ENCODE data around the gene GOLGA8B.
"Not testable (repeated sequence)": the region's sequence is repeated elsewhere in the genome, so short reads cannot be mapped to it uniquely, and the experiment has no call there.

GOLGA8B gene

DNA sequence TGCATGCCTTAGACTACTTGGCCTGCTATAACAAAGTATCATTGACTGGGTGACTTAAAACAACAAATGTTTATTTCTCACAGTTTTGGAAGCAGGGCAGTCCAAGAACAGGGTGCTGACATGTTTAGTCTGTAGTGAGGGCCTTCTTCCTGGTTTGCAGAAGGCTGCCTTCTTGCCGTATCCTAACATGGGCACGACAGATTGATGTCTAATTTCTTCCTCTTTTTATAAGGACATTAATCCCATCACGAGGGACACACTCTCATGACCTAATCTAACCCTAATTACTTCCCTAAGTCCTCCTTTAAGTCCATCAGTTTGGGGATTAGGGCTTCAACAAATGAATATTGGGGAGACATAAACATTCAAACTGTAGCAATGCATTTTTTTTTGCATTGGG, 10.9 kb upstream of the GOLGA8B start:
- no peak for DNase-seq

DNA sequence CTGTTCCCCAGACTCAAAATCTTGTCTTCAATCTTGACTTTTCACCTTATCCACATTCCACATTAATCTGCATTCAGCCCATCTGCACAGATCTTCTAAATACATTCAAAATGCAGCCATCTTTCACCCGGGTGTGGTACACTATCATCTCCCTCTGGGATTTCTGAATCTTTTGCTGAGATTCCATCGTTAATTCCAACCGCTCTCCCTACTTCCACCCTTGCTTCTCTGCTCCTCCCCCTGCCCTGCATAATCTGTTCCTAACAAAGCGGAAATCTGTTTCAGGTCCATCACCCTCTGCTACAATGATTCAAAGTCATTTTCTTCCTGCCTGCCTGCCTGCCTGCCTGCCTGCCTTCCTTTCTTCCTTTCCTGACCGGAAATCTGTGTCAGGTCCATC, 7.9 kb upstream of the GOLGA8B start:
- no peak for DNase-seq

DNA sequence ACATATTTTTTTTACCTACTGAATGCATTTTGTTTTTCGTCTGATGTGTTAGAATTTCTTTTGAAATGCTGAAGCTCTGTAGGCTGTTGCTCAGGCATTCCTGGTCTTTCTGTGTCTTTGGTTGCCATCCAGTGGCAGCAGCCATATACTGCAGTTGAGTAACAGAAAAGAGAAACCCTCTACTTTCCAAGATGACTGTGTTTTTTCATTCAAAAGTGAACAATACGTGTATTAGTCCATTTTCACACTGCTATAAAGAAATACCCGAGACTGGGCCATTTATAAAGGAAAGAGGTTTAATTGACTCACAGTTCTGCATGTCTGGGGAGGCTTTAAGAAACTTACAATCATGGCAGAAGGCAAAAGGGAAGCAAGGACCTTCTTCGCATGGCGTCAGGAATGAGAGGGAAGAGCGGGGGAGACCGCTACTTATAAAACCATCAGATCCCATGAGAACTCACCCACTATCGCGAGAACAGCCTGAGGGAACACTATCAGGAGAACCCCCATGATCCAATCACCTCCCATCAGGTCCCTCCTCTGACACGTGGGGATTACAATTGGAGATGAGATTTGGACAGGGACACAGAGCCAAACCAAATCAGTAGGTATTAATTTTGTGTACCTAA, 4.7 kb upstream of the GOLGA8B start:
- peak in 5 of 14 donors; percentile 23 to 85 (median 31) for DNase-seq

DNA sequence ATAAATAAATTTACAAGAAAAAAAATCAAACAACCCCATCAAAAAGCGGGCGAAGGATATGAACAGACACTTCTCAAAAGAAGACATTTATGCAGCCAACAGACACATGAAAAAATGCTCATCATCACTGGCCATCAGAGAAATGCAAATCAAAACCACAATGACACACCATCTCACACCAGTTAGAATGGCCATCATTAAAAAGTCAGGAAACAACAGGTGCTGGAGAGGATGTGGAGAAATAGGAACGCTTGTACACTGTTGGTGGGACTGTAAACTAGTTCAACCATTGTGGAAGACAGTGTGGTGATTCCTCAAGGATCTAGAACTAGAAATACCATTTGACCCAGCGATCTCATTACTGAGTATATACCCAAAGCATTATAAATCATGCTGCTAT, 2.5 kb upstream of the GOLGA8B start:
- DNase-seq = not testable (repeated sequence)

DNA sequence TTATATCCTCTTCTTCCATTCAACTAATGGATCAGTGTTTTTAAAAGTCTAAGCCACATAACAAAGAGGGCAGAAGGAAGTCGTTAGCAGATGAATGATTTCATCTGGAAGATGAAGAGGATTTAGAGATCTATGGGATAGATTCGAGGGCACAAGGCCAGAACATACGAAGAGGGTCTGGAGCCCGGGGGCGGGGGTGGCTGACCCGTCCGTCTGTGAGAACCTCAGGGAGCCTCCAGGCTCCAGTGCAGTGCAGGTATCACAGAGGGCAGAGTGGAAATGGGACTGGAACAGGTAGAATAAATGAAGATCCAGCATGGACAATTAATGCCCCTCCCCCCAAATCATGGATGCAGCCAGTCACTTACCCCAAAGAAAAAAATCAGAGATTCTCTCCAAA, 1.5 kb upstream of the GOLGA8B start:
- DNase-seq = no peak

DNA sequence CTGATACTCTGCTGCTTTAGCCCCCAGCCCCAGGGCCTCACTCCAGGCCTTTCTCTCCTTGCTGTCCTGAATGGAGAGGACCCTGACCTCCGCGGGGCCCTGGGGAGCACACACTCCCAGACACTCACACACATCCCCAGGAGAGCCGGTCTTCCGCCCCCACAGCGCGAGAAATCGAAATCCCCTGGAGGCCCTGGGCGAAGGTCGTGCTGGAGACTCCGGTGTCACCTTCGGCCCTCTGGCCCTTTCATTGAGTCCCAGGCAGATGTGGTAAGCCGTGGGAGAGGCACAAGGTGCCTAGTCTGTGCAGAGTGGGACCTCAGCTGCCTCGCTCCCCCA, 848 bp upstream of the GOLGA8B start:
- DNase-seq = no peak

DNA sequence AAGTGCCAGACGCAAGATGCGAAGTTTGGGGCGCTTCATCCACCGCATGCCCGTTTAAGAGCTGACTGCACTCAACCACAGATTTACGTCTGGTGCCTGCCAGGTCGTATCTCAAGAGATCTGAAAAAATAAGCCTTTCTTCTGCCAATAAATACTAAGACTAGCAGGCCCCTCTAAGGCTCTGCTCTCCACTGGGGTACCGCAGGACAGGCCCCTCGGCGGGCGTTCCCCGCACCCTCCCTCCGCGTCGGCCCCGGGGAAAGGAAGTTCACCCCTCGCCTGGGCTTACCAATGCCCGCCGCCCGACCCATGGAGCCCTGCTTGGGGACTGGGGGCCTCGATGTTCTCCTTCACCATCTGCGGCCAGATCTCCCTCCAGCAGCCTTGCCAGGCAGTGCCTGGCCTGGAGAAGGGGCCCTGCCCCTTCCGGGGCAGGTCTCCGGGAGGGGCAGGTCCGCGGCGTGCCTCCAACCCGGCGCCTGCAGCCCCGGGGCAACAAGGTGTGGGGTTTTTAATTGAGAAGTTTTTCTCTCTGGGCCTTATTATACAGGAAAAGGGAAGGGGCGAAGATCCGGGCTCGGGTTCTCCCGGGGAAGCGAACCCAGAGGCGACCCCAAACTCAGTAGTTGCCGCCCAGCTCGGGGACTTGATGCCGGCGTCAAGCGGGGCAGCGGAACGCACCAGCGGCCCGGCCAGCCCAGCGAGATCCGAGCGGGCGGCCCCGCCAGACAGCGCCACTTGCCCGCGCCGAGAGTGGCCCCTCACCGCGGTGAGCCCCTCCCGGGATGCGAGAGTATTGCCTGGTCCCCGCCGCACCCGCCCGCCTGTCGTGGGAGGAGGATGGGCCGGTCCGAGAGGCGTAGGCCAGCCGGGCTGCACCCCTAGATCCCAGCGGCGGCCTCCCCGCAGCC, 735 bp downstream of the GOLGA8B start:
- peak in 4 of 14 donors; percentile 18 to 49 (median 38) for DNase-seq

DNA sequence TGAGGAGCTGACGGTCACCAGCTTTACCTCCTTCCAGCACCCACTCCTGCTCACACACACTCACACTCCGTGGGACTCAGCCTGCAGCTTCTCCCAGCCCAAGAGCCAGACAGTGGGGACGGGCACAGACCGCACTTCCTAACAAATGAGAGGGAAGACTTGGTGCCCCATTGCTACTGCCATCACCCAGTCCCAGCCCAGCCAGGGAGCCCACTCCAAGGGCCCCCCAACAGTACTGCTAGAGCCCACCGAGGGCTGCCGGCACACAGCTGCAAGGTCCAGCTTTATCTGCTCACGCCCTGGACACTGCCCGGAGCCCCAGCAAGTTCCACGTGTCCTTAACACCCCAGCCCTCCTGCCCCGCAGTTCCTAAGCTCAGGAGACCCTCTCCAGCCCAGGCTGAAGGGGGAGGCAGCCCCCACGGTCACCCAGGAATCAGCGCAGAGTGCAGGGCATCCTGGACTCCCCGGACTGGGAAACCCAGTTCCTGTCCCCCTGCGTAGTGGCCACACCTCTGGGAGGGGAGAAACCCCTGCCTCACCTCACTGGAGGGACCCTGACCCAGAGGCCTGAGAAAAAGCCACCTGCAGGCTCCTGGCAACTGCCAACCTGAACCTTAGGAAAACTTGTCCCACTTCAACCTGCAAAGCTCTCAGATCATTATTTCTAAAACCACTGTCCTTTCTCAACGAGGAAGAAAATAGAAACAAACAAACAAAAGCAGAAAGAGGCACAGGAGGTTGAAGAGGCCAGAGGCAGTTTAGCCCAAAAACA, 1.6 kb downstream of the GOLGA8B start:
- DNase-seq = not testable (repeated sequence)

DNA sequence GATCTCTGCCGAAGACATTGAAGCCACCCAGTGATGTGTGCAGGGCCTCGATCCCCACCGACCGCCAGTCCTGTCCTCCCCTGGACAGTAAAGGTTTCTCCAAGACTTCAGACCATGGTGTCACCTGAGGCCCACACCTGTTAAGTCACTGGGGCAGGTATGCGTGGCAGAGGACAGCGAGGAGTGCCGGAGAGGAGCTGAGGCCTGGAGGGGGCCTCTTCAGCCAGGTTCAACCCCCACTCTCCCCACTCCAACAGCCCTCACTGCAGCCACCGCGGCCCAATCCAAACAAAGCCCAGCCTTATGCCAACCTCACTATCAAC, 2.4 kb downstream of the GOLGA8B start:
- DNase-seq = no peak

DNA sequence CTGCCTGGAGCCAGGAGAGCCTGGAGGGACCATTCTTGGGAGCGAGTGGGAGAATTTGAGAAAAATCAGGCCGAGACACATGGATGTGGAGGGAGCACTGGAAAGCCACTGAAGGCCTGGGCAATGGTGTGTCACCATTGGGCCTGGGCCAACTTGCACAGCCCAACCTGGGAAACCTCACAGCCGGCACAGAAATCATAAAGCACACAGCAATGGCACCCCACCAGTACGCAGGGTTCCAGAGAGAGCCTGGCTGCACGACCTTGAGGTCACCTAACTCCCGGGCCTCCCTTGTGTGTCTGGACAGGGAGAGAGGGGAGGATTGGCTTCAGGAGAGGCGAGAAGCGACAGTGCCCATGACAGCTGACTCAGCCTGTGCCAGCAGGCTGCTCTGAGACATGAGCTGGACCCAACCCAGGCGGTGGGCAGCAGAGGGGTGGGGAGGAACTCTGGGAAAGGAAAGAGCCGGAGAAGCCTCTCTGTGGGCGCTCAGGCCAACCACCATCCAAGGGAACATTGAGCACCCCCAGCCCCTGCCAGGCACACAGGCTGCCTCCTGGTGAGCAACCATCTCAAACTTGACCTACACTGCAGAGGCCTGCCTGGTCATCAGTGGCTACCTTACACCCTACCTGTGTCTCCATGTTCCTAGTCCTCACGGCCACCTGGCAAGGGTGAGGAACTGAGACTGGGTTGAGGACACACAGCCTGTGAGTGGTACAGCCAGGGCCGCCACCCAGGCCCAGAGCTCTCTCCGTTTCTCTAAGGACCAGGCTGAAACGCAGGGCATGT, 3.0 kb downstream of the GOLGA8B start:
- peak in 2 of 14 donors; percentile 17 to 86 for DNase-seq

DNA sequence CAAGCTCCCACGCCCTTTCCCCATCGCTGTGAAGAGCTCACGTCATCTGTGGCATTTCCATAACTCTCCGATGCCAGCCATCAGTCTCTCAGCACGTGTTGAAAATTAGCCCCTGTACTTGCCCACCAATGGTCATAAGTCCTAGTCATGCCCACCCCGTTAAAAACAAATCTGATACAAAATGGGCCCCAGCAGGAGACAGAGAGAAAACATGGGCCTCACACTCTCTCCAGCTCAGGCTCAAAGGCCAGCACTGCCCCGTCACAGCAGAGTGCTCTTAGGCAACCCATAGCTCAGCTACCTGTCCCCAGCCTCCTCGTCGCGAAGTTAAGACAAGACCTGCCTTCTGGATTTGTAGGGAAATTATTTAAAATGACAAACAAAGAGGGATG, 5.2 kb downstream of the GOLGA8B start:
- DNase-seq = no peak

DNA sequence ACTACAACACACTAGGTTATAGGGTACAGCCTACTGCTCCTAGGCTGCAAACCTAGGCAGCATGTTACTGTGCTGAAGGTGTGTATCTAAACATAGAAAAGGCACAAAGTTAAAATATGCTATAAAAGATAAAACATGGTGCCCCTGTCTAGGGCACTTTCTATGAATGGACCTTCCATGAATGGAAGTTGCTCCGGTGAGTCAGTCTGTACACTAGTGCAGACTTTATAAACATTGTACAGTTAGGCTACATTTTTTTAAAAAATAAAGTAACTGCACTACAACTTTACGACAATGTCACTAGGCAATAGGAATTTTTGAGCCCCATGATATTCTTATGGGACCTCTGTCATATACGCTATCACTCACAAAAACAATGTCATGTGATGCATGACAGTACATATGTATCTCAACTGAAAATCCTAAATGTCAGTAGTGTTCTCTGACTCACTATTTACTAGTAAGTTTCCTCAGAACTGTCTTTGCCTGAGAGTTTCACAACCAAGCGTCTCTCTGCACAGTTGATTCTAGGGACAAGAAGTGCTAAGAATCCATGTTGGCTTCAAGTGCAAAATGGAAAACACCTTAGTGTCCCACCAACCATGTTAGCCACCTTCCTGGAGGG, 5.7 kb downstream of the GOLGA8B start:
- not testable (repeated sequence) for DNase-seq

DNA sequence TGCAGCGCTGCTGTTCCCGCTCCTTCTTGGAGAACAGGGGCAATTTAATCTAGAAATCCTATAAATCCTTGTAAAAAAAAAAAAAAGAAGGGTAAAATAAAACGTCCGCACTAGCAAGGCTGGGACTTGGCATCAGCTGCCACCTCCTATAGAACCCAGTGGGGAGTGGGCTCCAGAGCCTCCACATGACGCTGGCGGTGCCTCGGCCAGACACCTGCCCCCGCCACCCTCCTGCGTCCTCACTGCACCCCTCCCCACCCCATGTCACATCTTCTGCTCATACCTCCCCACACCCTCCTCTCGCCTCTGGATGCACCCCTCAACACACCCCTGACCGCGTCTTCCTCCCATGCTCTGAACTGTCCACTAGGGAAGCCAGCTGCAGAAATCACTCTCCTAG, 8.4 kb downstream of the GOLGA8B start:
- not testable (repeated sequence) for DNase-seq

DNA sequence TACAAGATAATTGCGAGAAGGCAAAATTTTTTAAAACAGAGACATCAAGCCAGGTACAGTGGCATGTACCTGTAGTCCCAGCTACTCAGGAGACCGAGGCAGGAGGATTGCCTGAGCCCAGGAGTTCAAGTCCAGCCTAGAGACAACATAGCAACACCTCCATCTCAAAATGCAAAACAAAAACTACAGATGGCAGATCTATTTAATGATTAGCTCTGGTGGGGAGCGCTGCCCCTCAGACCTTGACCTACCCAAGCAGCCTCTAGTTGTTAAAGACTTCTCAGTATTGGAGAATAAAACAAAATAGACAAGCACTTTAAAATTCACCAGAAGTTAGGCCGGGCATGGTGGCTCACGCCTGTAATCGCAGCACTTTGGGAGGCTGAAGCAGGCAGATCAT, 10.5 kb downstream of the GOLGA8B start:
- not testable (repeated sequence) for DNase-seq

DNA sequence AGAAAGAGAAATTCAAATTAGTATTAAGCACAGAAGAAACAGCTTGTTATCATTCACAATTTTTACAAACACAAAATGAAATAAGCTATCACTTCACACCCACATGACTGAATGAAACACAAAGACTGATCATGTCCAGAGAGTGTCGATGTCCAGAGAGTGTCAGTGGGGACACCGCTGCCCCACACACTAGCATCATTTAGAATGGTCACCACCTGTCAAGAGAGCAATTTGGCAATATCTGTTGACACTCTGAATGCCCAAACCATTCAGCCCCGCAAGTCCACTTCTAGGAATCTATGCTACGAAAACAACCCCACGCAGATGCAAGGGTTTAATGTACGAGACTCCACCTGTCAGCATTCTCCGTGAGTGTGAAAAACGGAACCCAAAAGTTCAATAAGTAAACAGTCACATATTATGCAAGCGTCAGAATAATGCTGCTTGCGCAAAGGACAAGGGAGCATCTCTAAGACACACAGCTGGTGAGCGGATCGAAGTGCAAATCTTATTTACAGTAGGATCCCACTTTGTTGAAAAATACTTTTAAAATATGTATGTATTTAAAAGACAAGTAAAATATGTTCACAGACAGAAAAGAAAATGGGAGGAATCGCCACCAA, 11.3 kb downstream of the GOLGA8B start:
- DNase-seq = not testable (repeated sequence)

DNA sequence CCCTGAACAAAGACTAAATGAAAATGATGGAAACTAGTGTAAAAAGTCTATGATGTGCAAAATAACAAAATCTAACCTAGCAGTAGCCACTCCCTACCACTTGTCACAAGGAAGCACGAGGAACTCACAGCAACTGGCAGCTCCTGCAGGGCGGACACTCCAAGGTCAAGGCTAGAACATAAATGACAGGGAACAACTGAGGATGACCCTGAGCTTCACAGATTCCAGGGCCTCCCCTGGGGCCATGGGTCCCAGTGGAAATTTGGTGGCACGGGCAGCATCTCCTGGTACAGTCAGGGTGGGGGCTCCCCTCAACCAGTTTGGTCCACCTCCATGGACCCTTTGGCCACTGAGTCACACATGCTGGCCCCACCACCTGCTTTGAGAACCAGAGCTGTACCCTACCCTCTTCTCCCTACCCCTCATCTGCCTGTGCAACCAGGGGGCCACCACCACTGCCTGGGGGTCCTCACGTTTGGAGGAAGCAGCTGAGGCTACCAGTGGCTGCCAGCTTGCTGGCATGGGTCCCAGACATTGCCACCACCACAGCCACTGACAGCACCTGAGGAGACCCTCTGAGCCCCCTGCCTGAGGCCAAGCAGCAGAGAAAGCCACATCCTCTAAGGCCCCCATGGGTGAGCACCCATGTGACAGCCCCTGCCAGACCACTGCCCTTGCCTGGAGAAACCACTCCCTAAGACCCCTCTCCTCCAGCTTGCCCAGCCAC, 13.6 kb downstream of the GOLGA8B start:
- DNase-seq = not testable (repeated sequence)

DNA sequence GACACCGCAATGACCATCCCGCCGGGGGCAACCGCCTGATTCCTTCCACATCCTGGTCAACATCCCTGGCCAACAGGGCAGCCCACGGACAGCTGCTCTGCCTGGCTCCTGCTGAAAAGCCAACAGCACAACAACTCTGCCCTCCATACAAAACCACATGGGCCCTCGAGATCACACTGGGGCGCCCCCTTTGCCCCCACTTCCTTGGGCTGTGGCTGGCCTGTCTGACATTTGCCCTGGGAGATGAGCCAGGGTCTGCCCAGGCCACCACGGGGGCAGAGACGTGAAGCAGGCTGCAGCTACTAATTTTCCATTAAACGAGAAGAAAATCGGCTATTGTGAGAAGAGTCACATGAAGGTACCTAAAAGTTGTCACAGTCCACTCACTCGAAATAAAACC, 16.3 kb downstream of the GOLGA8B start:
- DNase-seq = not testable (repeated sequence)

DNA sequence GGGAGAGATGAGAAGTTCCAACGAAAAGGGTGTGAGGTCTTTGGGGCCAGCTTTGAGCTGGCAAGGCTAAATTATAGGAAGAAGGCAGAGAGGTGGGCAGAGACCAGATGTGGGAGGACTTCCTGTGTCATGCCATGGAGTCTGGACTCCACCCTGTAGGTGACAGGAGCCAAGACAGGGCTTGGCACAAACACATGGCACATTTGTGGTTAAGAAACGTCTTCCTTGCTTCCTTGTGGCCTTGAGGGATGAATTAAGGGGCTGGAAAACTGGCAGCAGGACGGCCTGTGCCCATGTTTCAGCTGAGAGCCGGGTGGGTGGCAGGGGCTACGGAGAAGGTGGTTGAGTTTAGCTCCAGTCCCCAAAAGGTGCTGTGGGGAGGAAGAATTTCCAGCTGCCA, 18.7 kb downstream of the GOLGA8B start:
- not testable (repeated sequence) for DNase-seq

DNA sequence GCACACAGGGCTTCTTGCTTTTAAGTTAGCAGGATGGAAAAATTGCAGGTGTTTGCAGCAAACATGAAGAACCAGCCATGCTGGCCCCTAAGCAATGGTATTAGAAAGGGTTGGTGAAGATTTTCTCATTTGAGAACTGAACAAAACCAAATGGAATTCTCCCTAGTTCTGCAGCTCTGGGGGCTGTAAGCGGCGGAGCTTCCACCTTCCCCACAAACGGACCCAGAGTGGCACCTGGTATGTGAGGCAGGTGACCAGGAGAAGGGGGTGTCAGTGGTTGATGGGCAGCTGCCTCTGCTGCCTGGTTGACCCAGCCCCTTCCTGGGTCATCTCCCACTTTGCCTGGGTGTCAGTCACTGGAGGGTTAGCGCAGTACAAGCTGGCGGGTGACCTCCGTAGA, 22.6 kb downstream of the GOLGA8B start:
- not testable (repeated sequence) for DNase-seq

DNA sequence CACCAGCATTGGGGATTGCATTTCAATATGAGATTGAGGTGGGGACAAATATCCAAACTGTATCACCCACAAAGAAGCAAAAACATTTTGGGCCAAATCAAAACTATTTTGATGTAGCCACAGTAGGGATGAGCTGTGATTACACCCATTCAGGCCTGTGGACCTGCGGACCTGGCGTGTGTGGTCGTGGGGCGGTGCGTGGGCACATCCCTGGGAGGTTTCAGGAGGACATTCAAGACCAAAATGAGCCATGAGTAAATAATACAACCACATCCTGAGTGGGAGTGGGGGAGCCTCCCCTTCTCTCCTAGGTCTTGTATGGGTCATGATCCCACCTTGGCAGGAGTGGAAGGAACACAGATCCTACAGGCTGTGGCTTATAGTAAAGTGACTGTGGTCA, 23.7 kb downstream of the GOLGA8B start:
- DNase-seq = not testable (repeated sequence)

DNA sequence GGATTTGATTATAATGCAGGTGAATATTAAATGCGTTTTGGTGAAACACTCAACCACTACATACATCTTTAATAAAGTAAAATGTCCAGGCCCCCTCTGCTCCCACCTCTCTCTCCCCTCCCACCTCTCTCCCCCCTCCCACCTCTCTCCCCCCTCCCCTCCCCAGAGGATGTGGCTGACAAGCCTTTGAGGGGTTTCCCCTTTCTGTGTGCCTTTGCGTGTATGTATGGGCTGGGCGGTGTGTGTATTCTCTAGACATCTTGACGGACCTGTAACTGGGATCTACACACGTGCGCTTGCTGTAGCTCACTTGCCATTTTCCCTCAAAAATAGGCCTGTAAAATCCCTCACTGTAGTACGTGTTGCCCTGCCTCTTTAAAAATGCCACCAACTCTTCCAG, 28.3 kb downstream of the GOLGA8B start:
- not testable (repeated sequence) for DNase-seq

Data from C1 segment of cervical spinal cord (tissue), 14 donors.